HG03565 (cell line): Measurements from ENCODE around the gene MUC4.
"Not testable (repeated sequence)": the region's sequence is repeated elsewhere in the genome, so short reads cannot be mapped to it uniquely, and the experiment has no call there.

Experiments
- ATAC-seq: cut with Tn5 transposase; IDR thresholded peaks from one replicate; pipeline ENCODE4 v1.9.1; 2021; ENCODE audit warnings: mild to moderate bottlenecking, moderate library complexity; ENCODE audit not compliant: unreplicated experiment

The MUC4 gene

GRCh38 chr3:195785781-195786405 is 25.8 kb downstream of the MUC4 start:
- not testable (repeated sequence) for ATAC-seq

GRCh38 chr3:195784031-195784430 is 27.7 kb downstream of the MUC4 start:
- ATAC-seq = not testable (repeated sequence)

- not testable (repeated sequence) for ATAC-seq
Observed at GRCh38 chr3:195781236-195781635, 30.5 kb downstream of the MUC4 start.

- no peak for ATAC-seq
Observed at GRCh38 chr3:195777975-195778374, 33.8 kb downstream of the MUC4 start.

GRCh38 chr3:195774917-195775316 is 36.8 kb downstream of the MUC4 start:
- no peak for ATAC-seq

GRCh38 chr3:195773956-195774537 is 37.7 kb downstream of the MUC4 start:
- ATAC-seq = no peak

GRCh38 chr3:195771646-195772300 is 40.0 kb downstream of the MUC4 start:
- ATAC-seq = no peak

GRCh38 chr3:195770841-195771645 is 40.7 kb downstream of the MUC4 start:
- ATAC-seq = not testable (repeated sequence)

GRCh38 chr3:195770081-195770840 is 41.5 kb downstream of the MUC4 start:
- ATAC-seq = no peak

- ATAC-seq = no peak
Observed at GRCh38 chr3:195769551-195769950, 42.2 kb downstream of the MUC4 start.

GRCh38 chr3:195768831-195769303 is 42.9 kb downstream of the MUC4 start:
- ATAC-seq = no peak

GRCh38 chr3:195768414-195768813 is 43.3 kb downstream of the MUC4 start:
- no peak for ATAC-seq

- ATAC-seq = no peak
Observed at GRCh38 chr3:195767792-195768191, 43.9 kb downstream of the MUC4 start.

- ATAC-seq = no peak
Observed at GRCh38 chr3:195766671-195767070, 45.1 kb downstream of the MUC4 start.

- no peak for ATAC-seq
Observed at GRCh38 chr3:195764961-195765706, 46.6 kb downstream of the MUC4 start.

- no peak for ATAC-seq
Observed at GRCh38 chr3:195763843-195764825, 47.6 kb downstream of the MUC4 start.

- ATAC-seq = no peak
Observed at GRCh38 chr3:195763076-195763830, 48.5 kb downstream of the MUC4 start.

GRCh38 chr3:195762611-195763010 is 49.1 kb downstream of the MUC4 start:
- ATAC-seq = no peak
